ENCODE data around the gene ACSL1. TPM values are rescaled to one million over a fixed set of nuclear protein-coding genes. Genes with fewer than 3 reads are reported as not detected.

Gene ACSL1
- polyA plus RNA-seq, 1 donor from 2014 or later: 30.7 TPM

- H4K20me1 ChIP-seq (ENCODE audit: insufficient read depth): no peaks in the 10 kb centered on the region
- no peaks in the 10 kb centered on the region for H3F3A ChIP-seq (ENCODE audit: insufficient read depth, low read length, poor library complexity, severe bottlenecking)
- no peaks in the 10 kb centered on the region for H3K79me2 ChIP-seq (replicated peaks; ENCODE audit: insufficient read depth, low read length)
- H2AFZ ChIP-seq (ENCODE audit: low read depth, low read length): no peak overlapping the region
- H3K9ac ChIP-seq (ENCODE audit: low read length): no peak overlapping the region
- H3K9me3 ChIP-seq (ENCODE audit: low read length): no peaks in the 10 kb centered on the region
- no peak overlapping the region for H3K4me2 ChIP-seq (ENCODE audit: low read length)
- H3K27me3 ChIP-seq (ENCODE audit: insufficient read depth, low read depth, low read length): no peaks in the 10 kb centered on the region
- TF ChIP-seq RAD21 (conservative IDR thresholded peaks at IDR 0.05) (no peak), EP300 (conservative IDR thresholded peaks at IDR 0.05; ENCODE audit: poor library complexity, severe bottlenecking) (no peak), CTCF (IDR thresholded peaks at IDR 0.05; ENCODE audit: poor library complexity, severe bottlenecking) (no peak), REST (IDR thresholded peaks at IDR 0.05; ENCODE audit: borderline replicate concordance) (no peak)
- H3K4me3 ChIP-seq (ENCODE audit: low read length): no peak overlapping the region
- no peaks in the 10 kb centered on the region for H3K9me2 ChIP-seq (ENCODE audit: insufficient read depth, low read length)
- no peak overlapping the region for H3K27ac ChIP-seq (ENCODE audit: low read length)
- H3K36me3 ChIP-seq (ENCODE audit: insufficient read depth, low read length): no peaks in the 10 kb centered on the region
Measured at GRCh38 chr4:184861047-184861446, 35.3 kb upstream of the ACSL1 start.

- Histone ChIP-seq H4K20me1 (ENCODE audit: insufficient read depth) (no peaks in the 10 kb centered on the region), H3K36me3 (ENCODE audit: insufficient read depth, low read length) (no peaks in the 10 kb centered on the region), H2AFZ (ENCODE audit: low read depth, low read length) (no peak overlapping the region), H3K79me2 (replicated peaks; ENCODE audit: insufficient read depth, low read length) (no peaks in the 10 kb centered on the region), H3F3A (ENCODE audit: insufficient read depth, low read length, poor library complexity, severe bottlenecking) (no peaks in the 10 kb centered on the region), H3K9ac (ENCODE audit: low read length) (no peak overlapping the region), H3K9me3 (ENCODE audit: low read length) (no peaks in the 10 kb centered on the region), H3K27ac (ENCODE audit: low read length) (no peak overlapping the region), H3K9me2 (ENCODE audit: insufficient read depth, low read length) (no peaks in the 10 kb centered on the region), H3K4me2 (ENCODE audit: low read length) (no peak overlapping the region), H3K27me3 (ENCODE audit: insufficient read depth, low read depth, low read length) (no peaks in the 10 kb centered on the region), H3K4me3 (ENCODE audit: low read length) (no peak overlapping the region)
- TF ChIP-seq REST (IDR thresholded peaks at IDR 0.05; ENCODE audit: borderline replicate concordance) (no peak), SMC3 (conservative IDR thresholded peaks at IDR 0.05; ENCODE audit: poor library complexity) (no peak), RAD21 (conservative IDR thresholded peaks at IDR 0.05) (no peak), CTCF (IDR thresholded peaks at IDR 0.05; ENCODE audit: poor library complexity, severe bottlenecking) (no peak), POLR2AphosphoS5 (IDR thresholded peaks at IDR 0.05) (no peak), MXI1 (conservative IDR thresholded peaks at IDR 0.05; ENCODE audit: poor library complexity, severe bottlenecking) (no peak), TAF1 (IDR thresholded peaks at IDR 0.05; ENCODE audit: low read depth) (no peak), EP300 (conservative IDR thresholded peaks at IDR 0.05; ENCODE audit: poor library complexity, severe bottlenecking) (no peak), EZH2 (IDR thresholded peaks at IDR 0.05; ENCODE audit: borderline replicate concordance, insufficient read depth, low read length, poor library complexity, severe bottlenecking) (no peak)
Measured at GRCh38 chr4:184860018-184860779, 34.4 kb upstream of the ACSL1 start.
